Measurements from ENCODE around the gene ITPK1.

- no peak for TF ChIP-seq CTCF (IDR thresholded peaks at IDR 0.05; ENCODE audit: low read length)
- TF ChIP-seq EZH2 (optimal IDR thresholded peaks at IDR 0.05; ENCODE audit: low read depth, low read length) = no peak
- no peak for TF ChIP-seq EZH2phosphoT487 (IDR thresholded peaks at IDR 0.05; ENCODE audit: low read length)
Measured at GRCh38 chr14:93142854-93143652, 27.3 kb upstream of the ITPK1 start.
